HEK293T (cell line): Measurements from ENCODE around the gene EPS8L2.

ENCODE experiments used
- ARNT ChIP-seq: fragments of 450-650 bp; IDR thresholded peaks from 2 replicates; pipeline ENCODE4 v1.6.1; 2017; ENCODE audit warnings: mild to moderate bottlenecking
- BHLHE40 ChIP-seq: fragments of 450-650 bp; IDR thresholded peaks from 2 replicates; pipeline ENCODE4 v1.6.1; 2016; ENCODE audit warnings: mild to moderate bottlenecking, moderate library complexity, borderline replicate concordance
- CTBP1 ChIP-seq: fragments of 450-650 bp; IDR thresholded peaks from 2 replicates; pipeline ENCODE4 v1.6.1; 2016; ENCODE audit warnings: borderline replicate concordance
- FOXA1 ChIP-seq: fragments of 450-650 bp; IDR thresholded peaks from 2 replicates; pipeline ENCODE4 v1.6.1; 2016; ENCODE audit warnings: mild to moderate bottlenecking
- FOXK2 ChIP-seq: fragments of 450-650 bp; IDR thresholded peaks from 2 replicates; pipeline ENCODE4 v1.6.1; 2016; ENCODE audit warnings: mild to moderate bottlenecking
- FOXM1 ChIP-seq: fragments of 450-650 bp; IDR thresholded peaks from 2 replicates; pipeline ENCODE4 v1.6.1; 2017; ENCODE audit warnings: mild to moderate bottlenecking, borderline replicate concordance
- HDGF ChIP-seq: fragments of 450-650 bp; IDR thresholded peaks from 2 replicates; pipeline ENCODE4 v1.6.1; 2017; ENCODE audit warnings: antibody characterized with exemption, borderline replicate concordance
- L3MBTL2 ChIP-seq: fragments of 450-650 bp; conservative IDR thresholded peaks from 2 replicates; pipeline ENCODE4 v1.6.1; 2016; ENCODE audit warnings: mild to moderate bottlenecking
- NFRKB ChIP-seq: fragments of 450-650 bp; IDR thresholded peaks from 2 replicates; pipeline ENCODE4 v1.6.1; 2016; ENCODE audit warnings: mild to moderate bottlenecking, moderate library complexity
- PKNOX1 ChIP-seq: fragments of 450-650 bp; IDR thresholded peaks from 2 replicates; pipeline ENCODE4 v1.6.1; 2016
- SP1 ChIP-seq: fragments of 450-650 bp; IDR thresholded peaks from 2 replicates; pipeline ENCODE4 v1.6.1; 2017

GRCh38 chr11:679271-680207 lies 26.5 kb upstream of the EPS8L2 start:
- no peak for TF ChIP-seq FOXK2
- TF ChIP-seq FOXA1: no peak
- TF ChIP-seq SP1: no peak
- TF ChIP-seq FOXM1: no peak
- no peak for TF ChIP-seq ARNT
- no peak for TF ChIP-seq L3MBTL2
- TF ChIP-seq BHLHE40: no peak
- TF ChIP-seq PKNOX1: no peak
- no peak for TF ChIP-seq HDGF
- no peak for TF ChIP-seq CTBP1
- TF ChIP-seq NFRKB: no peak
